GM19043 (cell line): ENCODE measurements around the gene BGN.

ENCODE experiments used
- ATAC-seq: cut with Tn5 transposase; IDR thresholded peaks from one replicate; pipeline ENCODE4 v1.9.1; 2021; ENCODE audit warnings: low read depth; ENCODE audit not compliant: unreplicated experiment

BGN gene

DNA sequence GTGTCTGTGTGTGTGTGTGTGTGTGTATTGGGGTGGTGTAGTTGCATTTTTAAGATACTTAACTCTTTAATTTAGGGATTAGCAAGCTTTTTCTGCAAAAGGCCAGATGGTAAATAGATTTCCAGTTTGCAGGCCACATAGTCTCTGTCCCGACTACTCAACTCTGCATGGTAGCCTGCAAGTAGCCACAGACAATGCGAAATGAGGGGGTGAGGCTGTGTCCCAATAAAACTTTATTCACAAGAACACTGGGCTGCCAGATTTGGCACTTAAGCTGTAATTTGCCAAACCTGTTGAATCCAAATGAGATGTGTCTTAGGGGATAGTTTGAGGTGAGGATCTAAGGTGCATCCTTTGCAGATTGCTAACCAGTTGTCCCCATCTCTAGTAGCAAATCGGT lies 29.5 kb downstream of the BGN start:
- ATAC-seq: no peak

DNA sequence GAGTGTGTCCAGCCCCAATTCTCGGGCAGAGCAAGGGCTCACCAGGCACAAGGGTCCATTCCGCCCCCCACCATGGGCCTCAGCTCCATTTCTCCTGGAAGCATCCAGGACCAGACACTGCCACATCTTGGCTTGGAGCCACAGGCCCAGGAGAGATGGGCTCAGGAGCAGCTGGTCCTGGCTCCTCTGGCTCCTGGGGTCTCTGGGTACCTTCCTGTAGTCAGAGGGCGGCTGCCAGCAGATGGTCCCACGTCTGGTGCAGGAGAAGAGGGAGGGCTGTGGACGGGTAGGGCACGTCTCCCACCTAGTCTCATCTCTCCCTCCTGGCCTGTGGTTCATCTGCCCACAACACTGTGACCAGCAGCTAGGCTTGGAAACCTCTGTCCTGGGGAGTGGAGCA lies 30.7 kb downstream of the BGN start:
- ATAC-seq: no peak

DNA sequence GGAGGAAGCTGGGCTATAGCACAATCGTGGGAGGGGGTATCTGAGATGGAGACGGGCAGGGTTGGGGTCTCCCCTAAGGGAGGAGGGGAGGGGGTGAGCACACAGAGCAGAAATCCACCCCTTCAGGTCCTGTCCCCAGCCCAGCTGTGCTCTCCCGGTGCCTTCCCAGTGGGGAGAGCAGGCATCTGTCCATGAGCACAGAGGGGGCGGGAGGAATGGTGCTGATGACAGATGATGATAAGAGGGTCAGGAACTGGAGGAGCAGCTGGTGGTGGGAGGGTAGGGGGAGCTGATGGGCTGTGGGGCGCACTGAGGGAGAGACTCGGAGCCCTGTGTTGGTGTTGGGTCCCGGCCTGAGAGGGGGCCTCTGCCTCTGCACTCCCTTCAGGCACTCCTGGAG lies 31.3 kb downstream of the BGN start:
- no peak for ATAC-seq

DNA sequence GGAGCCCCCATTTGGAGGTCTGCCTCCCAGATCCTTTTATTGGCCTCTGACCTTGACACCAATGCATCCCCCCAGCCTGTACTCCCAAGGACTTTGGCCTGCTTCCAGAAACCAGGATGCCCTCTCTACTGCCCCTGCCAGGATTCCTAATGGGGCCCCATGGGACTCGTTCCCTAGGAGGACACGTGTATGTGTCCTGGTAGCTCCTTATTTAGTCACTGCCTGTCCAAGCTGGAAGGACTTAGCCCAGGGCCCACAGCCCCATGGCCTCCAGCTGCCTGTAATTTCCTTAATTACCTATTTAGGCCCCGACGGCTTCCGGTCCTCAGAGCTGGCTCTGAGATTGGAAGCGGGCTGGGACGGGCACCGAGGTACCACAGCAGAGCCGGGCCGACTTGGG lies 32.0 kb downstream of the BGN start:
- ATAC-seq: no peak

DNA sequence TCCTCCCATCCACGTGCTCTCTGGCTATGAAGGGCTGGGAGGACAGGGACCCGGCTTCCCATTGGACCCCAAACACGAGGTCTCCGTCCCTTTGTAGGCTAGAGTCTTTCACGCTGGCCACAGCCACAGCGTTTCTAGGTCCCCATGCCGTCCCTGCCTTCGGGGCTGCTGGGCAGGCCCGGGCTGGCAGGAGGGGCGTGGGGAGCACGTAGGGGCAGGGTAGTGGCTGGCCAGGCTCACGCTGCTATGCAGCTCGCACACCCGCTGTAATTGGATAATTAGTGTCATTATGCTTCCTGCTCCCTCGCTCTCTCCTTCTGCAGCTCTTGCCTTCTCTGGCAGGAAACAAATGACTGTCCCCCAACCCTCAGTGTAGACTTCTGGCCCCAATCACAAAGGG lies 32.4 kb downstream of the BGN start:
- ATAC-seq: no peak

DNA sequence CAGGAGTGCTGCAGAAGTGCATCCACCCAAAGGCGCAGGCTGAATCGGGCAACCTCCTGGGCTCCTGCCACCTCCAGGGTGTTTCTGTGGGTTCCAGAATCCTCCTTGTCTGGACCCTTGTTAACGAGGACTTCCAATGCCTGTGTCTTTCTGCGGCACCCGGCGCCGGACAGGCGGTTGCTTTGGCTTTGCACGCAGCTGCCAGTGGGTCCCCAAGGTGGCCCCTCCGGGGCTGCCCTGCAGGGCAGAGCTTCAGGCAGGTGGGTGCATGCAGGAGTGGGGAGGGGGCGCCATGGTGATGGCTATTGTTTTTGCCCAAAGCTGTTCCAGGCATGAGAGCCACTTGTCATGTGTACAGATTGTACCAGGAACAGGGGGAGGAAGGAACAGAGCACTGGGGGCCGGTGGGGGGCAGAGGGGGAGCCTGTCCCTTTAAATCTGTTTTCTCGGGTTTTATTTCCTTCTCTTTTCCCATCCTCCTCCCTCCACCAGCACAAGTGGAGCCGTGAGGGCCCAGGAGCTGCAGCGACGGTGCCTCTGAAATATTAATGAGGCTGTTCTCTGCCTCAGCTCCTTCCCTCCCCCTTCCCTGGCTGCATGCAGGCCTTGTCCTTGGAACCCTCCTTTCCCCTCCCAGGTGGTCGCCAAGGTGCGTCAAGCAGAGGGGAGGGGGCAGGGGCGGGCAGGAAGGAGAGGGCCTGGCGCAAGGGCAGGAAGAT lies 35.8 kb downstream of the BGN start:
- ATAC-seq: no peak

DNA sequence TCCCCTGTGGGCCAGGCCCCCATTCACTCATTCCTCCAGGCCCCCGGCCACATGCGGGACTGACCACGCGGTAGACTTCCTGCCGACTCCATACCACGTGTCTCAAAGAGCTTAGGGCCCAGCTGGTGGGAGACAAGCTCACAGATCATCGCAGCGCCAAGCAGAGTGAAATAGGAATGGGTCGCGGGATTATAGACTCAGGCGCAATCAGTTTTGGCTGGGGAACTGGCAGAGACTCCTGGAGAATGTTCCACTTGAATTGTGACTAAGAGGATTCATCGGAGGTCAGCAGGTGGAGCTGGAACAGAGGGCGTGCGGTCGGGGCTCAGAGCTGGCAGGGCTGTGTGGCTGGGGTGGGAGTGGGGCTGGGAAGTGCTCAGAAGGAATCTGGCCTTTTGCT lies 38.3 kb downstream of the BGN start:
- ATAC-seq: no peak

DNA sequence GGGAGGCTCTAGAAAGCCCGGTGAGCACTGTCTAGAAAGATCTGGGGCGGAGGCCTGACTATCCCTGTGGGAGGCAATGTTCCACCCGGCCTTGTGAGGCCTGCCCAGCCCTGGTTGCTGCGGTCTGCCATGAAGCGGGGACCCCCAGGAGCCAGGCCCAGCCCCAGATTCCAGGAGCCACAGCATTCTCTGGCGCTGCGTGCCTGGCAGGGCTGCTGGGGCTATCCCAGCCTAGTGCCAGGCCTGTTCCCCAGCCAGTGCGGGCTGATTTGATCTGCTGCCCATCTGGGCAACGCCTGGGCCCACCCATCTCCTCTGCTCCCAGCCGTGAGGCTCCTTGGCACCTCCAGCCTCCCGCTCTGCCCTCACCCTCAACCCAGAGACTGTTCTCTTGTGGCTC lies 42.3 kb downstream of the BGN start:
- ATAC-seq: no peak

DNA sequence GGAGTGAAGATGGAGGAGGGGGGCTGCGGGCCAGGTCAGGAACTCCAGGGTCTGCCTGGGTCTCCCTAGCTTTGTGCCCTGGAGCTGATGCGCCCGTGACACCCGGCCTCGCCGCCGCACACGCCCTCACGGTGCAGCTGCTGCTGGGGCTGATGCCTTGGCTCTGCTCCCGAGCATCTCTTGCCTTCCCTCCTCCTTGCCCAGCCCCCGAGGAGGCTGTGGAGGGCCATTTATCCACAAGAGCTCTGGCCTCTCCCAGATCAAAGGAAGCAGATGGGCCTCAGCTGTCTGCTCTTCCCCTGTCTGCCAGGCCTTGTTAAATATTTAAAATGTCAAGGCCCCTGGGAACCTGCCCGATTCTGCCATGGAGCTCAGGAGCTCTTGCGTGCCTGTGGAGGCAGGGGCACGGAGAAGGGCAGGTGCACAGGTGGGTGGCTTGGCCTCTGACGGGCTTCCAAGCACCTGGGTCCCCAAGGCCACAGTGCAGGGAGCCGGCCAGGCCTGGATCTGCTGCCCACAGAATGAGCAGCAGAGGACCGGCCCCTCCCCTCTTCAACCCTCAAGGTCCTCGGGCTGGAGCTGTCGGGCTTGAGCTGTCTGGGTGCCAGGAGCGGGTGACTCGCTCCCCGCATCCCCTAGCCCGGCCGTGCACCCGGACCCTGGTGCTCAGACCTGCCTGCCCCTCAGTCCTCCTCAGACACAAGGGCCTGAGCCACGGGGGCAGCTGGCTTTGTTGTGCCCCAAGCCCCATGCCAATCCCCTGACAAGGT lies 42.9 kb downstream of the BGN start:
- ATAC-seq: no peak

DNA sequence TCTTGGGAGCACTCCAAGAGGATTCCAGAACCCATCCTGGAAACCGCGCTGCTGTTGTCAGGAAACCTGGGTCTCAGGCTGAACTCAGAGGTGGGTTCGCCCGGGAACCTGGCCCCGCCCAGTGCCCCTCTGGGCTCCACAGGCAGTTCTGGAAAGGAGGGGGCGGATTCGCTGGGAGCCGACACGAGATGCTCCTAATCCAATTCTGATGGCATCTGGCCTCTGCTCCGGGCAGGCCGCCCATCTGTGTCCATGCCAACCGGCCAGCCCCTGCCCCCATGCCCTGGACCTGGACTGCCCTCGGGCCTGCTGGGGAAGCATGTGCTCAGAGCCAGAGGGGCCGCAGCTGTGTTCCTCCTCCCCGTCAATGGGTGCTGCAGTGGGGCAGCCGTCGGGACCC lies 43.6 kb downstream of the BGN start:
- no peak for ATAC-seq

DNA sequence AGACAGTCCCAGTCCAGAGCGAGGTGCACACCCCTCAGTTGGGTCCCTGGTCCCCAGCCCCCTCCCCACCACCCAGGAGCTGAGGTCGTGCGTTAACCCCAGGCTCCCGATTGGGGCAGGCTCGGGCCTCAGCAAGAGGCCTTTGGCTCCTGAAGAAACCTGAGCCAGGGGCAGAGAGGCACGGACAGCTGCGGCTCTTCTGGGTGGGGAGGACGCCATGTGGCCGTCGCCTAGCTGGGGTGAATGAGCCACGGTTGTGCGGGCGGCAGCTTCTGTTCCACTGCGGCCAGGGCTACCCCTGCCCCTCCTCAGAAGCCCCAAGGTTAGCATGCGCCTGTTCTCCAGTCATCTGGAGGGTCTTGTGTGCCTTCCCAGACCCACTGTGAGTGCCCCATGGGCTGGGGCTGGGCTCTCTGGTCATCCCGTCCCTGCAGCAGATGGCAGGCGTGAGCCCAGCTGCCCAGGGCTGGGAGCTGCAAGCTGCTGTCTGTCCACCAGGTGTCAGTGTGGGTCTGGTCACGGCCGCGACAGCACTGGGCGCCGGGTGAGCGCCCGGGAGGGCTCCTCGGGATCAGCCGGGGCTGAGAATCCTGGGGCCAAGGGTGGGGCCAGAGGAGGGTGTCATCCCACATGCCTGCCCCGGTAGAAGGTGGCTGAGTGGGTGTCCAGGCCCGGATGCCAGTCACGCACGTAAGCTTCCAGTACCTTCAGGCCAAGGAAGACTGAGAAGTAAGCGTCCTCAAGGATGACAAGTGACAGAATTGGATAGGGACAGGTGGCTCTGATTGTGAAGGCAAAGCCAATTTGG lies 44.6 kb downstream of the BGN start:
- no peak for ATAC-seq

DNA sequence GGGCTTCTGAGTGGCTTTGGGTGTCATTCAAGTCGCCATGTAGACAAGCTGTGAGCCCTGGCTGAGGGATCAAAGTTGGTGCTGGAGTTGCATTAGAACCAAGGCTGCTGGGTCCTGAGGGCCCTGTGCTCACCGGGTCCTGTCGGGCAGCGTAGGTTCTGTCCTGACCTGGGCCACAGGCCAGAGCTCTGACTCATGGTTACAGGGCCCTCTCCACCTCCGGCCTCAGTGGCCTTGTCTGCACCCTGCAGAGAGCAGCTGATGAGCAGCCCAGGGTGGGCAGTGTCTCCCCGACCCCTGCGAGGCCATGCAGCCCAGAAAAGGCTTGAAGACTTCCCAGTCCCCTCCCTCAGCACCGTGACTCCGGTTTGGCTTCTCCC lies 45.2 kb downstream of the BGN start:
- ATAC-seq: no peak

DNA sequence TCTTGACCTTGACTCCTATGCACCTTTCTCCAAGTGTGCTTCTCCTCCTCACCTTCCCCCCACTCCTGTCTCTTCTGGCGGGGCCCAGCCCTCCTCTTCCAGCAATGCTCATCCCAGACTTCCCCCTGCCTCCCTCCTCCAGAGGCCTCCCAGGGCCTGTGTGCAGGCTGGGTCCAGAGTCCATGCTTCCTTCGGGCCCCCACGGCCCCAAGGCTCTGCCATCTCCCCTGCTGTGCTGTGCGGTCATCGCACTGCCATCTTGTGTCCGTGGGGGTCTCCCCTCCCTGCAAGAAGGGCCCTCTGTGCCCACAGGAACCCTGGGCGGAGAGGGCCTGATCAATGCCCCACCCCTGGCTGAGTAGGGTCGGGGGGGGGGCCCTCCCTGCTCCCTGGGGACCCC lies 49.9 kb downstream of the BGN start:
- no peak for ATAC-seq

DNA sequence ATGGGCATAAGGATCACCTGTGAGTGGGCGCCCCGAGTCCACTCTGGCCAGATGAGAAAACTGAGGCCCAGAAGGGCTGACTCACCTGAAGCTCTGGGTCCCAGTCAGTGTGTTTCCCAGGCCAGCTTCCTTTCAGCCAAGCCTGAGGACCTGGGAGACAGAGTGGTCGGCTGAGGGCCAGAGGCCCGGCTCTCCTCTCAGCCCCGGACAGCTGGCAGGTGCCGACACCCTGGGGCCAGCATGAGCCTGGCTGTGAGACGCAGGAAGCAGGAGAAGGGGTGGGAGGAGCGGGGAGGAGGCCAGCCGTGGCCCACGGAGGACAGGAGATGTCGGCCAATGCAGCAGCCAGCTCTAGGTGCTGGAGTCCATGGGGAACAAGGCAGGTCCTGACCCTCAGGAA lies 51.6 kb downstream of the BGN start:
- no peak for ATAC-seq

DNA sequence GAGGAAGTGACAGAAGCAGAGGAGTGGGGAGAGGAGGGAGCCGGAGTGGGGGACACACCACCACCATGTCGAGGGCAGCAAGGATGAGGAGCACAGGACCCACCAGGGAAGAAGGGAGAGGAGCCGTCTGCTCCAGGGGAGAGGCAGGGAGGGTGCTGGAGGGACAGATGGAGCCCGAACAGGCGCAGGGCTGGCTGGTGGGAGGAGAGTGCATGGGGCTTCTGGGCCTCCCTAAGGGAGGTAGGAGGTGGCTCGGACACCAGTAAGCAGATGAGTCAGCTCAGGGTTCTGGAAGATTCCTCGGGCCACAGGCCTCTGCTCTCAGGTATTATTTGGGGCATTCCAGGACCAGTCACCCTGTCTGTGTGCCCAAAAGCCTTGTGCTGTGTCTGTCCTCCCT lies 52.4 kb downstream of the BGN start:
- no peak for ATAC-seq

DNA sequence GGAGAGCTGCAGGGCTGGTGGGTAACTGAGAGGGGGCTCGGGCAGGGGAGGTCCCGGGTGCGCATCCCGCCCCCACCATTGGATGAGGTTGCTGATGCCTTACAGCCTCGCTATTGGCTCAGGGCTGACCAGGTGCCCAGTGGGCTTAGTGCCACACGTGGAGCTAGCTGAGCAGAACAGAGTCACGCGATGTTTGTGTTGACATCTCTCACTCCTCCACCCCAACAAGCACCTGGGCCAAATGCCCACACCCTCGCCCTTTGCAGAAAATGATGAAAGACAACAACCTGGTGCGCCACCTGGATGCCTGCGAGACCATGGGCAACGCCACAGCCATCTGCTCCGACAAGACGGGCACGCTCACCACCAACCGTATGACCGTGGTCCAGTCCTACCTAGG lies 54.5 kb downstream of the BGN start:
- ATAC-seq: no peak

DNA sequence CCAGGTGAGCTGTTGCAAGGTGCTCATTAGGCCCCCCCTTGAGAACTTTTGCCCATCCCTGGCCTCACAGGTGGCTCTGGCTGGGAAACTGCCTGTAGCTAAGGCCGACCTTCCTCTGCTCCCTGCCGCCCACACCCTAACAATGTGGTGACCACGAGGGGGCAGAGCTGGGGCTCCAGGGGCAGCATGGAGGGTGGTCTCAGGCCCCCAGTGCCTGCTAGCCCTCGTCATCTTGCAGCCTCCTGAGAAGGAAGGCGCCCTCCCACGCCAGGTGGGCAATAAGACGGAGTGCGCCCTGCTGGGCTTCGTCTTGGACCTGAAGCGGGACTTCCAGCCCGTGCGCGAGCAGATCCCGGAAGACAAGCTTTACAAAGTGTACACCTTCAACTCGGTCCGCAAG lies 55.0 kb downstream of the BGN start:
- ATAC-seq: no peak

DNA sequence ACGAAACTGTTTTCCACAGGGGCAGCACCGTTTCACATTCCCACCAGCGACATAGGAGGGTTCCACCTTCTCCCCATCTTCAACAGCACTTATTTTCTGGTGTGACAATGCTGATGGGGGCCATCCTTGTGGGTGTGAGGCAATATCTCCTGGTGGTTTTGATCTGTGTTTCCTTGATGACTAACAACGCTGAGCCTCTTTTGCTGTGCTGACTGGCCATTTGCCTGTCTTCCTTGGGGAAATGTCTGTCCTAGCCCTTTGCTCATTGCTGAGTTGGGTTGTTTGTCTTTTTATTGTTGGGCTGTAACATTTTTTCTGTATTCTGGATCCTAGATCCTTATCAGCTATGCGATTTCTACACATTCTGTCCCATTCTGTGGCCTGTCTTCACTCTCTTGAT lies 56.4 kb downstream of the BGN start:
- no peak for ATAC-seq

DNA sequence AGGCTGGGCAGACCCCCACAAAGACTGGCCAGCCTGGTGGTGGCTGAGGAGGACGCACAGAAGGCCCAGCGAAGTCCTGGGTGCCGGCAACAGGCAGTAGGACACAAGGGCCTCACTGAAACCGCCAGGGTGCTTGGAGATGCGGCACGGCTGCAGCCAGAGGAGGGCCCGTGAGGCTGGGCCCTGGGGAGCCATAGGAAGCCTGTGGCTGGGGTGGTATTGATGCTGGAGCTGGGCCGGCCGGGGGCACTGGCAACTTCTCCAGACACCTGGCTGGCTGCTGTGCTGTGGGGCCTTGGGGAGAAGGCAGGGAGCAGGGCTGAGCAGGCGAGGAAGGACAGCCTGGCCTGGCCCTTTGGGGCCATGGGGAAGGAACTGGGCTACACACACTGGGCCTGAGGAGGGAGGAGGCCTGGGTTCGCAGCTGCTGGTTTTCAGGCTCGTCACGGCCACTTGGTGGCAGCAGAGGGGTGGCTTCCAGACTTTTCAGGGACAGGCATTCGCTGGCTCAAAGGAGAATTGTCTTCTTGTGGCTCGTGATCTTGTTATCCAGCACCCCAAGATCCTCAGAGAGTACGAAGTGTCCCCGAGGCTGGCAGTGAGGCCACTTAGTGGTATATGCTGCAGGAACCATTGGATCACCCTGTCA lies 59.9 kb downstream of the BGN start:
- no peak for ATAC-seq

DNA sequence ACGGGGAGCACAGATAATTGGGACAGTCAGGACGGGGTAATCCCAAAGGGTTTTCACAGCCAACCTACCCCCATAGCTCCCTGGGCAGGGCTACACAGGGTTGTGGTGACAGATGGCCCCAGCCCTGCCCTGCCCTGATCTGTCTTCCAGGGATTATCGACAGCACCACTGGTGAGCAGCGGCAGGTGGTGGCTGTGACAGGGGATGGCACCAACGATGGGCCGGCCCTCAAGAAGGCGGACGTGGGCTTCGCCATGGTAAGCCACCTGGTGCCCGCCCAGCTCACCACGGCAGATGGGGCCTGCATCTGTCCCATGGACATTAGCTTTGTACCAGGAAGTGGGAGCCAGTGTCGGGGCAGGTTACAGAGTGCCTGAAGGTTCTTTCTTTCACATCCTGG lies 62.0 kb downstream of the BGN start:
- no peak for ATAC-seq
